ENCODE data around the gene PDCD2L.
A peak's percentile ranks its signal among the peaks of the same experiment; 100 is the strongest.

PDCD2L gene, protein sequence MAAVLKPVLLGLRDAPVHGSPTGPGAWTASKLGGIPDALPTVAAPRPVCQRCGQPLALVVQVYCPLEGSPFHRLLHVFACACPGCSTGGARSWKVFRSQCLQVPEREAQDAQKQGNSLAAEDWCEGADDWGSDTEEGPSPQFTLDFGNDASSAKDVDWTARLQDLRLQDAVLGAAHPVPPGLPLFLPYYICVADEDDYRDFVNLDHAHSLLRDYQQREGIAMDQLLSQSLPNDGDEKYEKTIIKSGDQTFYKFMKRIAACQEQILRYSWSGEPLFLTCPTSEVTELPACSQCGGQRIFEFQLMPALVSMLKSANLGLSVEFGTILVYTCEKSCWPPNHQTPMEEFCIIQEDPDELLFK

GRCh38 chr19:34404109-34404909, at the start of gene PDCD2L:
TSS of gene PDCD2L (plus strand) at chr19:34404399. CDS start at chr19:34404431, 32 bp downstream.
- no peak for TF ChIP-seq Cebpa-rat (IDR thresholded peaks at IDR 0.05)
- Histone ChIP-seq H3K9ac (peak within 1 kb of the TSS; percentile 80), H3K4me3 (peak within 1 kb of the TSS; percentile 80), H4K20me1 (peaks cover 22% of the 10 kb centered on the region; the same call in 1 of the 2 replicates), H3K27ac (peak within 1 kb of the TSS; percentile 73), H3K4me2 (peak within 1 kb of the TSS; percentile 91), H3K4me1 (peaks cover 17% of the 10 kb centered on the region), H3K27me3 (no peaks in the 10 kb centered on the region), H3K36me3 (peaks cover 63% of the 10 kb centered on the region), H3K9me3 (no peaks in the 10 kb centered on the region)

GRCh38 chr19:34355201-34355600, 49.0 kb upstream of the PDCD2L start:
- no peak overlapping the region for H3K4me2 ChIP-seq
- H3K4me3 ChIP-seq = no peak overlapping the region
- no peaks in the 10 kb centered on the region for H3K9me3 ChIP-seq
- no peak overlapping the region for H3K27ac ChIP-seq
- peaks cover 47% of the 10 kb centered on the region for H3K4me1 ChIP-seq
- no peaks in the 10 kb centered on the region for H3K27me3 ChIP-seq
- no peaks in the 10 kb centered on the region for H4K20me1 ChIP-seq
- peaks cover 38% of the 10 kb centered on the region for H3K36me3 ChIP-seq
- no peak overlapping the region for H3K9ac ChIP-seq
- no peak for TF ChIP-seq Cebpa-rat (IDR thresholded peaks at IDR 0.05)

DNA sequence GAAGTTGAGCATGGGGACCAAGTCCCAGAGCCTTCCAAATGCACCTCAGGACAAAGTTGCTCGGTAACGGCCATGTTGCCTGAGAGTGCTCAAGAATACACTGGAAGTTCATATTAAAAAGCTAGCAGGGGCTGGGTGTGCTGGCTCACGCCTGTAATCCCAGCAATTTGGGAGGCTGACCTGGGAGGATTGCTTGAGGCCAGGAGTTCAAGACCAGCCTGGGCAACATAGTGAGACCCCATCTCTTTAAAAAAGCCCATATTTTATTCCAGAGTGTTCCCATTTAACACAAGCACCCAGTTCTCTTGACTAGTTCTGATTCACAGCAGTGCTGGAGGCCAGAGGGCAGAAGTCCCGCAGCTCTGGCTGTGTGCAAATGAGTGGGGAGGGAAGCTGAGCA, 47.3 kb upstream of the PDCD2L start:
- TF ChIP-seq Cebpa-rat (IDR thresholded peaks at IDR 0.05) = no peak
- H3K36me3 ChIP-seq = peaks cover 29% of the 10 kb centered on the region
- peaks cover 41% of the 10 kb centered on the region for H3K4me1 ChIP-seq
- H4K20me1 ChIP-seq = no peaks in the 10 kb centered on the region
- H3K27me3 ChIP-seq = no peaks in the 10 kb centered on the region
- H3K4me2 ChIP-seq = no peak overlapping the region
- H3K9ac ChIP-seq = no peak overlapping the region
- H3K27ac ChIP-seq = no peak overlapping the region
- no peak overlapping the region for H3K4me3 ChIP-seq
- H3K9me3 ChIP-seq = no peaks in the 10 kb centered on the region

GRCh38 chr19:34357431-34357830, 46.8 kb upstream of the PDCD2L start:
- Histone ChIP-seq H3K4me1 (peaks cover 44% of the 10 kb centered on the region), H3K27me3 (no peaks in the 10 kb centered on the region), H3K9me3 (no peaks in the 10 kb centered on the region), H3K4me3 (no peak overlapping the region), H4K20me1 (no peaks in the 10 kb centered on the region), H3K36me3 (peaks cover 25% of the 10 kb centered on the region), H3K4me2 (peak overlapping the region; percentile 83; the same call in 1 of the 2 replicates), H3K27ac (no peak overlapping the region), H3K9ac (no peak overlapping the region)
- TF ChIP-seq Cebpa-rat (IDR thresholded peaks at IDR 0.05) = no peak

DNA sequence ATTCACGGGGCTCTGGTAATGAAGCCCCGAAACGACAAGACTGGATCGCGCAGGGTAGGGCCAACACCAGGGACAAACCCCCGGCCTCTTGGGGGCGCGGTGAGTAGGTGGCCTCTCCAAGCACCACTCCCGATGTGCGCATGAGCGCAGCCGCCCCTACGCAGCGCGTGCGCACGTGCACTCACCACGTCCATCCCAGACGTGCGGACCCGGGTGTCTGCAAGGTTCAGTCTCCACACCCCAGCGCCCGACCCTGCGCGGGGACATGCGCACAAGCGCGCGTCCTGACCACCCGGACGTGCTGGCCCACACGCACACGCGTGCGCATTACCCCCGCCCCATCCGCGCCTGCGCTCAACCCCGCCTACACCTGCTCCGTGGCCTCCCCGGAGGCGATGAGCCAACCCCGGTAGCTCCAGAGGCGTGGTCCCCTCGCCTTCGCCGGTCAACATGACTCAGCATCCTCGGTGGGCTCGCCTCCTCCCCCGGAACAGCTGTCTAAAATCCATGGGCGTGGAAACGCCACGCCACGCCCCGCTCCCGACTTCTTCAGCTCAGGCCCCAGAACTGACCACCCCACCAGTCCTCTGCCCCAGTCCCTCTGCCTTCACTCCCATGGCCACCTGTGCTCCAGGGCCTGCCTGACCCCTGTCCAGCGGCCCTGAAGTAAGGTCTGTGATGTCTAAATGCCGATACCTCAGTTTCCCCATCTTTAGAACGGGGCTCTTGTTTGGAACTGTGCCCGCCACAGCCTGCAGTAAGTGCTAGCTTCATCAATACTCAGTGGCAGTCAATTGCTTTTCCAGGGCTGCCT, 44.9 kb upstream of the PDCD2L start:
- TF ChIP-seq Cebpa-rat (IDR thresholded peaks at IDR 0.05) = no peak
- H3K4me1 ChIP-seq = peaks cover 63% of the 10 kb centered on the region
- no peaks in the 10 kb centered on the region for H3K27me3 ChIP-seq
- H3K36me3 ChIP-seq = peaks cover 12% of the 10 kb centered on the region; the same call in 1 of the 2 replicates
- H3K9ac ChIP-seq = peak overlapping the region; percentile 63
- no peaks in the 10 kb centered on the region for H3K9me3 ChIP-seq
- H3K27ac ChIP-seq = peak overlapping the region; percentile 46
- no peaks in the 10 kb centered on the region for H4K20me1 ChIP-seq
- peak overlapping the region; percentile 63 for H3K4me3 ChIP-seq
- H3K4me2 ChIP-seq = peak overlapping the region; percentile 83

- H4K20me1 ChIP-seq = no peaks in the 10 kb centered on the region
- peak overlapping the region; percentile 63; the same call in 1 of the 2 replicates for H3K4me3 ChIP-seq
- H3K27me3 ChIP-seq = no peaks in the 10 kb centered on the region
- peak overlapping the region; percentile 46; the same call in 1 of the 2 replicates for H3K27ac ChIP-seq
- no peaks in the 10 kb centered on the region for H3K9me3 ChIP-seq
- no peak for TF ChIP-seq Cebpa-rat (IDR thresholded peaks at IDR 0.05)
- peak overlapping the region; percentile 83 for H3K4me2 ChIP-seq
- H3K9ac ChIP-seq = no peak overlapping the region
- H3K36me3 ChIP-seq = peaks cover 8% of the 10 kb centered on the region; the same call in 1 of the 2 replicates
- H3K4me1 ChIP-seq = peaks cover 66% of the 10 kb centered on the region
Measured at GRCh38 chr19:34359954-34360315, 44.3 kb upstream of the PDCD2L start.

DNA sequence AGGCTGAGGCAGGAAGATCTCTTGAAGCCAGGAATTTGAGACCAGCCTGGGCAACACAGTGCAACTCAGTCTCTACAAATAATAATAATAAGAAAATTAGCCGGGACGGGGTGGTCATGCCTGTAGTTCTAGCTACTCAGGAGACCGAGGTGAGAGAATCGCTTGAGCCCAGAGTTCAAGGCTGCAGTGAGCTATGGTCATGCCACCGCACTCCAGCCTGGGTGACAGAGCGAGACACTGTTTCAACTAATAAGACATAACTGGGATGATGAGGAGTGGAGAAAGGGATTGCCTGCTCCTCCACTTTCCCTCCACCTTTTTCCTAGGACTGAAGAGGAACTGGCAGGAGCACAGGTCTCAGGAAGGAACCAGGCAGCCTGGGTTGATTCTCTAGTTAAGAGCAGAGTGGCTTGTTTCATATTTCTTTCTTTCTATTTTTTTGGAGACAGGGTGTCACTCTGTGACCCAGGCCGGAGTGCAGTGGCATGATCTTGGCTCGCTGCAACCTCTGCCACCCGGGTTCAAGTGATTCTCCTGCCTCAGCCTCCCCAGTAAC, 43.8 kb upstream of the PDCD2L start:
- peaks cover 5% of the 10 kb centered on the region; the same call in 1 of the 2 replicates for H3K36me3 ChIP-seq
- H3K9me3 ChIP-seq = no peaks in the 10 kb centered on the region
- no peak for TF ChIP-seq Cebpa-rat (IDR thresholded peaks at IDR 0.05)
- H4K20me1 ChIP-seq = no peaks in the 10 kb centered on the region
- H3K9ac ChIP-seq = no peak overlapping the region
- no peak overlapping the region; the same call in 1 of the 2 replicates for H3K27ac ChIP-seq
- peak overlapping the region; percentile 83 for H3K4me2 ChIP-seq
- H3K4me3 ChIP-seq = peak overlapping the region; percentile 63; the same call in 1 of the 2 replicates
- peaks cover 66% of the 10 kb centered on the region for H3K4me1 ChIP-seq
- no peaks in the 10 kb centered on the region for H3K27me3 ChIP-seq

DNA sequence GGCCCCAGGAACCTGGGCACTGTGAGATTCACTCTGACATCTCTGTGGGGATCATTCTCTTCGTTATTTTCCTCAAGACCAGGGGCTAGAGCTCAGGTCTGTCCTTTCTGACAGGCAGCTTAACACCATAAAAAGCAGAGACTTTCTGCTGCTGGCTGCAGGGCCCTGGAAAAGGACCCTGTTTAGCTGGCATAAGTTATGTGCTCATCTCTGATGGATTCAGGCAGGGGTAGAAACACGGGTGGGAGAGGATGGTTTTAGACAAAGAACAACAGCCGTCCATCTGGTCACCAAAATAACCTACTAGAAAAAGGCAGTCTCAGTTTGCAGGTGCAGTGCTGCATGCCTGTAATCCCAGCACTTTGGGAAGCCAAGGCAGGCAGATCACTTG, 41.5 kb upstream of the PDCD2L start:
- Histone ChIP-seq H3K4me1 (peaks cover 77% of the 10 kb centered on the region), H3K9me3 (no peaks in the 10 kb centered on the region), H3K27ac (no peak overlapping the region), H4K20me1 (peaks cover 21% of the 10 kb centered on the region), H3K36me3 (peaks cover 13% of the 10 kb centered on the region), H3K9ac (0 out of 2 replicates have a peak overlapping the region, but pooled peaks have one; percentile 17), H3K4me2 (peak overlapping the region; percentile 16; the same call in 1 of the 2 replicates), H3K4me3 (no peak overlapping the region), H3K27me3 (no peaks in the 10 kb centered on the region)
- TF ChIP-seq Cebpa-rat (IDR thresholded peaks at IDR 0.05) = 0 out of 2 replicates have a peak, but pooled peaks have one; percentile 5

GRCh38 chr19:34363094-34363493, 41.1 kb upstream of the PDCD2L start:
- Histone ChIP-seq H3K4me1 (peaks cover 77% of the 10 kb centered on the region), H3K36me3 (peaks cover 17% of the 10 kb centered on the region), H3K27ac (no peak overlapping the region), H3K9ac (no peak overlapping the region), H4K20me1 (peaks cover 25% of the 10 kb centered on the region), H3K4me2 (peak overlapping the region; percentile 16; the same call in 1 of the 2 replicates), H3K9me3 (no peaks in the 10 kb centered on the region), H3K27me3 (no peaks in the 10 kb centered on the region), H3K4me3 (no peak overlapping the region)
- no peak for TF ChIP-seq Cebpa-rat (IDR thresholded peaks at IDR 0.05)

Measured in BLaER1 (cell line).